HG02852 (cell line): ENCODE results near the gene HELZ.
"Not testable (repeated sequence)": the region's sequence is repeated elsewhere in the genome, so short reads cannot be mapped to it uniquely, and the experiment has no call there.

Experiments used
- ATAC-seq: cut with Tn5 transposase; IDR thresholded peaks from one replicate; pipeline ENCODE4 v1.9.1; 2021; ENCODE audit warnings: mild to moderate bottlenecking, moderate library complexity; ENCODE audit not compliant: unreplicated experiment

The HELZ gene

DNA sequence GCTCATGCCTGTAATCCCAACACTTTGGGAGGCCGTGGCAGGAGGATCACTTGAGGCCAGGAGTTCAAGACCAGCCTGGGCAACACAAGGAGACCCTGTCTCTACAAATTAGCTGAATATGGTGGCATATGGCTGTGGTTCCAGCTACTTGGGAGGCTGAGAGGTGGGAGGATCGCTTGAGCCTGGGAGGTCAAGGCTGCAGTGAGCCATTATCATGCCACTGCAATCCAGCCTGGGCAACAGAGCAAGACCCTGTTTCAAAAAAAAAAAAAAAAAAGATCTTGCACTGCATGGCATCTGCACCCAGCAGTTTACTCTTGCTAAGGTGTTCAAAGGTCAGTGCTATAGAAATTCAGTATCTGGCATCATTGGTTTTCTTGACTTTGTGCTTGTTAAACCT, 26.2 kb upstream of the HELZ start:
- not testable (repeated sequence) for ATAC-seq

DNA sequence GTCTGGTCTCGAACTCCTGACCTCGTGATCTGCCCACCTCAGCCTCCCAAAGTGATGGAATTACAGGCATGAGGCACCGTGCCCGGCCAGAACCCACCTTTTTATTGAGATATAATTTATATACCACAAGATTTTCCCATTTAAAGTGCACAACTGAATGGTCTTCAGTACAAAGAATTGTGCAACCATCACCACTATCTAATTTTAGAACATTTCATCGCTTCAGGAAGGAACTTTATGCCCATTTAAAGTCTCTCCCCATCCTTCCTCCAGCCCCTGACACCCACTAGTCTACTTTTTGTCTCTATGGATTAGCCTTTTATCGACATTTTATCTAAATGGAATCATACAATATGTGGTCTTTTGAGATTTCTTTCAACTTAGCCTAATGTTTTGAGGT, 25.4 kb upstream of the HELZ start:
- ATAC-seq: no peak

DNA sequence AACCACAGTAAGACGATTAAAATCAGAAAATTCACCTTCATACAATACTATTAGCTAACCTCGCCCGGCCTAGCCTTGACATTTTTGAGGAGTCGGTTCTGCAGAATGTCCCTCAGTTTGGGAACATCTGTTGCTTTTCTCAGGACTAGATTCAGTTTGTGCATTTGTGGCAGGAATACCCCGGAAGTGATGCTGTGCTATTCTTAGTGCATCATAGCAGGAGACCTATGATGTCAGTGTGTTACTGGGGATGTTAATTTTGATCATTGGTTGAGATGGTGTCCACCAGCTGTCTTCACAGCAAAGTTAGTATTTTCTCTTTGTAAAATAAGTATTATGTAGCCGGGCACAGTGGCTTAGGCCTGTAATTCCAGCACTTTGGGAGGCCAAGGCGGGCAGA, 21.5 kb upstream of the HELZ start:
- no peak for ATAC-seq

DNA sequence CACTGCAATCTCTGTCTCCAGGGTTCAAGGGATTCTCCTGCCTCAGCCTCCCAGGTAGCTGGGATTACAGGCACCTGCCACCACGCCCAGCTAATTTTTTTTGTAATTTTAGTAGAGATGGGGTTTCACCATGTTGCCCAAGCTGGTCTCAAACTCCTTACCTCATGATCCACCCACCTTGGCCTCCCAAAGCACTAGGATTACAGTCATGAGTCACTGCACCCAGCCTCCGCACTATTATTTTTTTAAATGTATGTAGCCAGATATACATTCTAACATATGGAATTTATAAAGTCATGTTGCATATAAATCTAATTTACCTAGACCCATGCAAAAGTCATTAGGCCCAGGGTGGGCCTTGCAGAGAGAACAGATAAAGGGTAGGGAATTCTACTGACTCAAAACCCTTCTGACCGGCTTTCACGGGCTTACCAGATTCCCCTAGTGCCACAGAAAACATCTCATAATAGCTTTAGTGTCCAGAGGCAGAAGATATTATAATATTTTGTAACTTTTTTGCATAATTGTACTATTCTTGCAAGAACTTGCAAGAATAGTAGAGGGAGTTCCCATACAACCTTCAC, 20.5 kb upstream of the HELZ start:
- no peak for ATAC-seq

DNA sequence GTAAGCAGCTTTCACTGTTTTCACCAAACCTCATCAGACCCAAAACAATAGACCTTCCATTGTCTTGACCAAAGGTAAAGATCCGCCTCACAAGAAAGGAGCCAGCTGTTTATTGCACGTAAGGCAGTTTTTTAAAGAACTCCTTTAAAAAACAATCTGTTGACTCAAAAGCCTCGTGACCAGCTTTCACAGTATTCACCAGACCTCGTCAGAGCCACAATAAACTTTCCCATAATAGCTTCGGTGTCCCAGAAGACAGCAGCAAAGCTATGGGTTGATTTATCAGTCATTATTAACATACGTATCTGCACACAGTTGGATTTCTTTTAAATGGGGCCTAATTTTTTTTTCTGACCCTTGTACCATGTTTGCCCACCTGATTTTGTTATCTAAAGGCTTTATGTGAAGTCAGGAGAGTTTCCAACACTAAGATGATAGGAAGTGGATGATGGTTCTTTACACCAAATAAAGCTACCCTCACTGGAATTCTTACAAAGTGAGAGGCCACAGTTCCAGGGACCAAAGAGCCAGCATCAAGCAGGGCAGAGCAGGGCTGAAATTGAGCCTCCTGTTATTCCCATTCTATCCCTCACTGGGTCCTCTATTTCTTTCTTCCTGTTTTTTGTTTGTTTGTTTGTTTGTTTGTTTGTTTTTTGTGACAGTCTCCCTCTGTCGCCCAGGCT, 17.6 kb upstream of the HELZ start:
- ATAC-seq: no peak

DNA sequence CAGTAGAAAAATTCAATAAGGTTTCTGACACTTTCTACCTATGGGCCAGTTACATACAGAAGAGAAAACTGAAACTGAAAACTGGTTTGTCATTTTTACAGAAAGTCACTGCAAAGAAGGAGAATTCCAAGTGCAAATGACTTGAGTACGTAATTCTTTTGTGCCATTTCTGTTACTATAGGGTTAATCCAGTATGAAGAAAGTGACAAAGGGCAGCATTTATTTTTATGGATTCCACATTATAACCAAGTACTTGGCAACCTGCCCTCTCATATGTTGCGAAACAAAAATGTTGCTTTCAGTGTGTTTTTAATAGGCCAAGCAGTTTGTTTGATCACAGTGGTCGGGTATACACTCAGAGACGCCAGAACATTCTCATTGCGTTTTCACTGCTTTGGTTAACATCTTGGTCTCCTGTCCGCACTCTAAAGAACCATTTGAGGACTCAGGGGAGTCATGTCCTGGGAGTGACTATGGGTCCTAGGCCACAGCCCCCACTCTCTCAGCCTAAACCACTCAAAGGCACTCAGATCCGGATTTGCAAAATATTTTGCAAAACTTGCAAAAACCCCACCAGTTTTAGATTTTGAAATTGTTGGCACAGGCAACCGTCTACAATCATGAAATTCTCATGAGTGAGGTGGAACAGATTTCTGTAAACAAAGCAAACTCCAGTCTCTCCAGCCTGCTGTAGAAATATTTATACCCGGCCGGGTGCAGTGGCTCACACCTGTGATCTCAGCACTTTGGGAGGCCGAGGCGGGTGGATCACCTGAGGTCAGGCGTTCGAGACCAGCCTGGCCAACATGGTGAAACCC, 15.4 kb upstream of the HELZ start:
- ATAC-seq: no peak

DNA sequence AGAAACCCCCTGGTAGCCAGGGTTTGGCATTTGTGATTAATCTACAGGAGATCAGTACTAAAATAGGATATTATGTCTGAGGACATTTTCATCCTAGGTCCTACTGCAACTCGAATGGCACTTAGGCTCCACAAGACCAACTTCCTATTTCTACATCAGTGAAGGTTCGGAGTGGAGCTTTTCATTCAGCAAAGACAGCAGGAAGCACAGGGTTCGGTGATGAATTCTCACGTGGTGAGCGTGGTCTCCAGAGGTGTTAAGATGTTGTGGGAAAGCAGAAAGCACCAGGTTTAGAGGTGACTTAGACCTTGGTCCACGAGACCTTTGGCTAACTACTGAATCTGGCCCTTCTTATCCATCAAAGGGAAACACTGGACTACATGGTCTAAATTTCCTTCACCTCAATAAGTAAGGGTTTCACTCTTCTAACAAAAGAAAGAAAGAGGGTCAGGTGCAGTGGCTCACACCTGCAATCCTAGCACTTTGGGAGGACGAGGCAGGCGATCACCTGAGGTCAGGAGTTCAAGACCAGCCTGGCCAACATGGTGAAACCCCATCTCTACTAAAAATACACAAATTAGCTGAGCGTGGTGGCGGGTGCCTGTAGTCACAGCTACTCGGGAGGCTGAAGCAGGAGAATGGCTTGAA, 13.9 kb upstream of the HELZ start:
- ATAC-seq: no peak

DNA sequence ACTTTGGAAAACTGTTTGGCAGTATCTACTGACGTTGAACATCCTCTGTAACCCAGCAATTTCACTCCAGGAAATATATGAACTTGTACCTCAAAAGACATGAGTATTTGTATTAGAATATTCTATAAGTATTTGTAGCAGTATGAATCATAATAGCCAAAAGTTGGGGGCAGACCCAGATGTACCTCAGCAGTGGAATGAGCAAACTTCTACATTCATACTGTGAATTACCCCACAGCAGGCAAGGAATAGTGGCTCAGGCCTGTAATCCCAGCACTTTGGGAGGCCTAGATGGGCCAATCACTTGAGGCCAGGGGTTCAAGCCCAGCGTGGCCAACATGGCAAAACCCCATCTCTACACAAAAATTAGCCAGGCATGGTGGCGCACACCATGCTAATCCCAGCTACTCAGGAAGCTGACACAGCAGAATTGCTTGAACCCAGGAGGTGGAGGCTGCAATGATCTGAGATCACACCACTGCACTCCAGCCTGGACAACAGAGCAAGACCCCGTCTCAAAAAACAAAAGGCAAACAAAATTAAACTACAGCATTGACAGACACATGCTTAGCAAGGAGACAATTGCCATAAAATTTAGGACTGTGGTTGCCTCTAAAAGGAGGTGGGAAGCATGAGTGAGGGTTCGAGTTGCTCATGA, 11.2 kb upstream of the HELZ start:
- no peak for ATAC-seq

DNA sequence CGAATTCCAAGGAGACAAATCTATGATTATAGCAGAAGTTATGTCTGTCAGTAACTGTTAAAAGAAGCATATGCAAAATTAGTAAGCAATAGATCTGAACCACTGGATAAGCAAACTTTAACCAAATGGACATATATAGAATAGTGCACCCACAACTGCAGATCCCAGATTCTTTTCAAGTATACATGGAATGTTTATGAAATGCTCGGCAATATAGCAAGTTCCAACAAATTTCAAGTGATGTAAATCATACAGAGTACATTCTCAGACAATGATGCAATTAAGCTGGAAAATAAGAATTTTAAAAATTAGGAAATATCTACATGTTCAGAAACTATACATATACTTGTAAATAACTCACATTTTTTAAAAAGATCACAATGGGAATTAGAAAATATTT, 8.4 kb upstream of the HELZ start:
- no peak for ATAC-seq

DNA sequence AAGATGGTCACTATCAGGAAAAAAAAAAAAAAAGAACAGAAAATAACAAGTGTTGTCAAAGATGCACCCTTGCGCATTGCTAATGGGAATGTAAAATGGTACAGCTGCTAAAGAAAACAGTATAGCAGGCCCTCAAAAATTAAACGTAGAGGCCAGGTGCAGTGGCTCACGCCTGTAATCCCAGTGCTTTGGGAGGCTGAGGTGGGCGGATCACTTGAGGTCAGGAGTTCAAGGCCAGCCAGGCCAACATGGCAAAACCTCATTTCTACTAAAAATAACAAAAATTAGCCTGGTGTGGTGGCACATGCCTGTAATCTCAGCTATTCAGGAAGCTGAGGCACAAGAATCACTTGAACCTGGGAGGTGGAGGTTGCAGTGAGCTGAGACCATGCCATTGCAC, 6.6 kb upstream of the HELZ start:
- not testable (repeated sequence) for ATAC-seq

DNA sequence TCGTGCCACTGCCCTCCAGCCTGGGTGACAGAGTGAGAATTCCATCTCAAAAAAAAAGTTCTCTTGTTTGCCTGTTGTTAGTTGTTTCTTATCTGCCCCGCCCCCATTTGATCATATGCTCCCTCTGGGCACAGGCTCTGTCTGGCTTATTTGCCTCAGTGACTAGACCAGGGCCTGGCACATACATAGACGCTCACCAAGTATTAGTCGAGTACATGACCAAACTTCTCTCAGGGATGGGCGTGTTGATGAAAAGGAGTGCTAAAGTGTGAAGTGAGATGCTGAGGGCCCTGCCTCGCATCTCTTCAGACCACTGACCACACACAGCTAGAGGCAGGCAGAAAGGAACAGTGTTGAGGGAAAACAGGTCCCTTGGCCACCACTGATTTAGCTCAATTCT, 3.3 kb upstream of the HELZ start:
- ATAC-seq: no peak

DNA sequence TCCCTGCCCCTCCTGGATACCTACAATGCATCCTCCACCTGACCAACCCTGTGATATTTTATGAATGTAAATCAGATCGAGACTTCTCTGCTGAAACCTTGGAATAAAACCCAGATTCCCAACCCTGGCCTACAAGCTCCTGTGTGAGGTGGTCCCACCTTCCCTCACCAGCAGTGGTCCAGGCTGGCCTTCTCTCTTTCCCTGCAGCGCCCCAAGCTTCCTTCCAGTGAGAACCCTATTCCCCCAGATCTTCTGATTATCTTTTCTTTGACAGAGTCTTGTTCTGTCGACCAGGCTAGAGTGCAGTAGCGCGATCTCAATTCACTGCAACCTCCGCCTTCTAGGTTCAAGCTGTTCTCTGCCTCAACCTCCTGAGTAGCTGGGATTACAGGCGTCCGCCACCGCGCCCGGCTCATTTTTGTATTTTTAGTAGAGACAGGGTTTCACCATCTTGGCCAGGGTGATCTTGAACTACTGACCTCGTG, 2.5 kb upstream of the HELZ start:
- no peak for ATAC-seq

DNA sequence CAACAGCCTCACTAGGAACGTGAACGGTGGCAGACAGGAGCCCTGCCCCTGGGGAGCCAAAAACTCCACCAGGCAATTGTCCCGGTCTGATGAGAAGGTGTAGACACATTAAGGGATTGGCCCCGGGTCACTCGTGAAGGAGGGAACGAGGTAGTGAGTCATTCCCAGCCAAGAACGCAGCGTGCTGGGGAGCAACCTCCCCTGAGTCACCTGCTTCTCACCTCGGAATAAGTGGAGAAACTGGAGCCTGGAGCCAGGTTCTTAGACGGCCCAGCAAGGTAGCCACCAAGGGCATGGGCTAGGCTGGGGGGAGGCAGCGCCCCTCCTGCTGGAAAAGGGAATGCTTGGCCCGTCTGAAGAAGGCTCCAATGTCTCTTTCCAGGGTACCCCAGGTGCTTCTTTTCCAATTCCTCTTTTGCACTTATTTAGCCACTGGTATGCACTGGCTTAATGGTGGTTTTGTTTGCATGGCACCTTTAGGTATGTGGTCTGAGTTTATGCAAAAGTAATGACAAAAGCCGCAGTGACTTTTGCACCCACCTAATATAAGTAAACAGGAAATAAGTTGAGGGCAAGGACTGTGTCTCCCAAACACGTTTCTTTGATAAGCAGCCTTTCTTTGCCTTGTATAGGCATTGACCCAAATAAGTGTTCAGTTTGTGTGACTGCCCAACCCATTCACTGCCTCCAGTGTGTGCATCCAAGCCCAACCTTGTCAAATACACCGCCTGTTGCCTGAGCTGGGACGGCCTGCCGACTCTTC, 1.8 kb upstream of the HELZ start:
- ATAC-seq: peak; percentile 36

DNA sequence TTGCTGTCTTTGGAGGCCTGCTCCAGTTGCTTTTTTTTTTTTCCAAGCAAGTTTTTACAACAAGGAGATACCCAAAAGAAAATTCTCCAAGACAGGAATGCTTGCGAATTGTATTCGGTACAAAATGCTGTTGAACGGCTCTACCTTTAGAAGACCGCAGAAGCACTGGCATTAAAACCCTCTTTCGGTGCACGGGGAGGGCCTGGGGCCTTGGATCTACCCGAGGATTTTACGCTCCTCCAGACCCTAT, 1.3 kb upstream of the HELZ start:
- ATAC-seq: no peak

DNA sequence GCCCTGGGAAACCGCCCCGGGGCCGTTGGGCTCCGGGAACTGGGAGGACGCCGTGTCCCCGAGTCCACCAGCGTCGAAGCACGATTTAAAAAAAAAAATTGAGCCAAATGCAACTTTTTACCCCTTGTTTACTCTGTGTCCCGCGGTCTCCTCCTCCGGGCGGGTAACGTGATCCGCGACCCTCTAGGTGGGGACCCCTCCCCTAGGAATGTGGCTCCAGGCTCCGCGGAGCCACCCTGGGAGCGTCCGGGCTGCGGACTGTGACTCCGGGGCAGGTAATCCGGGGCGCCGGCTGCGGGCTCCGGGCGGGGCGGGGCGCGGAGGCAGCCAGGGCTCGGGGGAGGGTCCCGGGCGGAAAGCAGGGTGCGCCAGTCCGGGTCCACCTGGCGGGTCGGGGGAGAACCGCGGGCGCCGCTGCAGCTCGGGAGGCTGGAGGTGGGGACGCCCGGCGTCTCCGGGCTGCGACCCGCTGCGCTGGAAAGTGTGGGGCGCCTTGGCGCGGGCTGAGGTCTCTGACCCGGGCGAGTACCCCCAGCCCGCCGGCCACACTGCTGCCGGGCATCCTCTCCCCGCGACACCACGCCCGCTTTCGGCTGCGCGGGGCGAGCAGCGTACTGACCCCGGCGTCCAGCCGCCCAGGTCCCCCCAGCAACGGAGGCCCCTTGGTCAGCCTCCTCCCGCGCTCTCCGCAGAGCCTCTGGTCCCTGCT, 852 bp upstream of the HELZ start:
- no peak for ATAC-seq

DNA sequence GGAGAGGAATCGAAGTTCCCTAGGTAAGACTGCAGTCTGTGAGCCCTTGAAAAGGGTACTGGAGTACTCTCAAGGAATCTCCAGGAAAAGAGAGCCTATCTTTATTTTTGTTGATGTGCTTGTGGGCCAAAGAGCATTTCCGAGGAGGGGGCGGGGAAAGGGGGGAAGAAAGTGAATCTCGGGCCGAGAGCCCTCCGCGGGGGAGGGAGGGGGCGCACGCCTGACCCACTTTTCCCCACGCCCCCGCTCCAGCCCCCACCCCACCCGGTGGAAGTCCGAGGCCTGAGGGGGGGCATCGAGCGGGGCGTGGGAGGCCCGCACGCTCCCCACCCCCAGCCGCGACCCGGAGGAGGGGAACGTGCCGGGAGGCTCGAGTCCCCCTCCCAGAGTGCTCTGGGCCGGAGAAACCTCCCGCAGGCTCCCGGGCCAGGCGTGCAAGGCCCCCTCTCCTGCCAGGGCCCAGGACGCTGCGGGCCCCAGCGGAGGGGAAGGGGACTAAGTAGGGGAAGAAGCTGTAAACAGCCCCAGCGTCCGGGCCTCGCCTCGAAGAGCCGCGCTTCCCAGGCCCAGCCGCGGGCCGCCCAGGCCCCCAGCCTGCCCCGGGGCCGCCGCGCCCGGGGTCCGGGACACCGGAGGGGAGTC, 444 bp downstream of the HELZ start:
- ATAC-seq: peak; percentile 35

DNA sequence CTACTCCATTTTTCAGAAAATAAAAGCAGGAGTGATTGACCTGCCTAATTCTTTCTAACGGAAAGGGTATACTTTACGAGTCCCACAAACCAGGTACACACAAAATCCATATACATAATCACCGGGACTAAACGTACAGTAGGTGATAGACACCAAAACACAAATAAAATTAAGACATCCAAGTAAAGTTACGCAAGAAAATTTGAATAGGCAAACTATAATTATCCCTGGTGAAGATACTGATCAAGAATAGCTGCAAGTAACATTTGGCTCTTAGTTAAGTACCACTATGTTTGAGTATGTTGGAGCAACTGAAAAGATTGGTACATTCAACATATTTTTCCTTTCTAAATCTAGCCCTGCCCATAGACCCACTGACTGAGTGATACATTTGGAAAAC, 1.7 kb downstream of the HELZ start:
- ATAC-seq: no peak

DNA sequence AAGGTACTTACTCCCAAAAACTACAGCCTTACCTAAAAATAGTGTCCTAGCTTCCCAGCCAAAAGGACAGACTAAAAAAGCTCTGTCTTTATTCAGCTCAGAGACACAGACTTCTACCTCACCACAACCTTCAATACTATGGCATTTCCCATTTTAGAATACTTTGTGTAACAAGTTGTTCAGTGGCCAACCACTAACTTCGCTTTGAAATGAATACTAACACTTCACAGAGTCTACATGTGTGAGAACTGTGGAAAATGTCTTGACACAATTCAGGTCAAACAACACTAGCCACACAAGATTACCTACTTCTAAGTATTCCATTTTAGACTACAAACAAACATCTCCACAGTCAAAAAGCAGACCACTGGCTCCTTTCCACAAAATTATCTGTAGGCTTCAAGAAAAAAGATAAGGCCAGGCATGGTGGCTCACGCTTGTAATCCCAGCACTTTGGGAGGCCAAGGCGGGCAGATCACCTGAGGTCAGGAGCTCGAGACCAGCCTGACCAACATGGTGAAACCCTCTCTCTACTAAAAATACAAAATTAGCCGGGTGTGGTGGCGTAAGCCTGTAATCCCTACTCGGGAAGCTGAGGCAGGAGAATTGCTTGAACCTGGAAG, 3.2 kb downstream of the HELZ start:
- no peak for ATAC-seq

DNA sequence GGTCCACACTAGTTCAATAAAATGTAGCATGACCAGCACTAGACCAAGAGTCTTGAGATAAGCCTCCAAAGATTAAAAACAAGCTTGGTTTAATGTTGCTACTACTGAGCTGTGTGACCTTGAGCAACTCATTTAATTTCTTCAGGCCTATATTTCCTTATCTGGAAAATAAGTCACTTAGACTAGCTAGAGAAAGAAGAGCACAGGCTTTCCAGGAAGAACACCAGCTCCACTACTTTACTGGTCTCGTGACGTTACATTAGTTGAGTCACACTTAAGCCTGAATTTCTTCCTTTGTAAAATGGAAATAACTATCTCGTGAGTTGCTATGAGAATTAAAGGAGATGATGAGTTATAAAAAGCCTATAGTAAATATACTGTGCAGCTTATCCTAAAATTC, 5.4 kb downstream of the HELZ start:
- ATAC-seq: no peak
